ENCODE results near the gene SLC9B1.
"Not testable (repeated sequence)": the region's sequence is repeated elsewhere in the genome, so short reads cannot be mapped to it uniquely, and the experiment has no call there.

The SLC9B1 gene

DNA sequence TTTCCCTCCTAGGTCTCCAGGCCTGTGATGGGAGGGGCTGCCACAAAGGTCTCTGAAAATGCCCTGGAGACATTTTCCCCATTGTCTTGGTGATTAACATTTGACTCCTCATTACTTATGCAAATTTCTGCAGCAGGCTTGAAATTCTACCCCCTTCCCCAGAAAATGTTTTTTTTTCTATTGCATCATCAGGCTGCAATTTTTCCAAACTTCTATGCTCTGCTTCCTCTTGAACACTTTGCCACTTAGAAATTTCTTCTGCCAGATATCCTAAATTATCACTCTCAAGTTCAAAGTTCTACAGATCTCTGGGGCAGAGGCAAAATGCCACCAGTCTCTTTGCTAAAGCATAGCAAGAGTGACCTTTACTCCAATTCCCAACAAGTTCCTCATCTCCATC is 25.5 kb downstream of the SLC9B1 start:
- H3K27ac ChIP-seq (ENCODE audit: extremely low read depth, low read depth, low read length); CTCF ChIA-PET; H3K9me3 ChIP-seq (ENCODE audit: control insufficient read depth, insufficient read depth, low read depth, low read length); H3K36me3 ChIP-seq (ENCODE audit: control insufficient read depth in 2 of 2, insufficient read depth in 1 of 2, low read length in 2 of 2); H3K4me3 ChIP-seq (ENCODE audit: low read depth, low read length); POLR2A ChIA-PET; H3K4me1 ChIP-seq (ENCODE audit: control insufficient read depth, insufficient read depth, low read length): not testable (repeated sequence)
- peak; percentile 70 for TF ChIP-seq ZNF585B (tag by site-specific recombination; IDR thresholded peaks at IDR 0.05)

GRCh38 chr4:102988429-102989020 is 31.0 kb downstream of the SLC9B1 start:
- ChIA-PET CTCF (no interaction called here), POLR2A (no interaction called here)
- H3K4me1 ChIP-seq (ENCODE audit: control insufficient read depth, insufficient read depth, low read length): no peaks in the 10 kb centered on the region
- no peak overlapping the region for H3K27ac ChIP-seq (ENCODE audit: extremely low read depth, low read depth, low read length)
- H3K4me3 ChIP-seq (ENCODE audit: low read depth, low read length): no peak overlapping the region
- H3K9me3 ChIP-seq (ENCODE audit: control insufficient read depth, insufficient read depth, low read depth, low read length): no peaks in the 10 kb centered on the region
- no peak for TF ChIP-seq ZNF248 (tag by site-specific recombination; IDR thresholded peaks at IDR 0.05)
- TF ChIP-seq ZBTB44 (tag by site-specific recombination; IDR thresholded peaks at IDR 0.05): no peak
- no peak for TF ChIP-seq HOXA7 (CRISPR knock-in tag; IDR thresholded peaks at IDR 0.05; ENCODE audit: borderline replicate concordance)
- no peak for TF ChIP-seq ZEB2 (tag by site-specific recombination; IDR thresholded peaks at IDR 0.05)
- no peak for TF ChIP-seq PRDM1 (tag by site-specific recombination; IDR thresholded peaks at IDR 0.05)
- no peak for TF ChIP-seq ZBTB8A (tag by site-specific recombination; IDR thresholded peaks at IDR 0.05)
- TF ChIP-seq ZNF629 (tag by site-specific recombination; IDR thresholded peaks at IDR 0.05): no peak
- no peak for TF ChIP-seq ZNF280C (tag by site-specific recombination; IDR thresholded peaks at IDR 0.05)
- TF ChIP-seq ZNF610 (tag by site-specific recombination; IDR thresholded peaks at IDR 0.05; ENCODE audit: borderline replicate concordance): no peak
- no peaks in the 10 kb centered on the region for H3K36me3 ChIP-seq (ENCODE audit: control insufficient read depth in 2 of 2, insufficient read depth in 1 of 2, low read length in 2 of 2)

DNA sequence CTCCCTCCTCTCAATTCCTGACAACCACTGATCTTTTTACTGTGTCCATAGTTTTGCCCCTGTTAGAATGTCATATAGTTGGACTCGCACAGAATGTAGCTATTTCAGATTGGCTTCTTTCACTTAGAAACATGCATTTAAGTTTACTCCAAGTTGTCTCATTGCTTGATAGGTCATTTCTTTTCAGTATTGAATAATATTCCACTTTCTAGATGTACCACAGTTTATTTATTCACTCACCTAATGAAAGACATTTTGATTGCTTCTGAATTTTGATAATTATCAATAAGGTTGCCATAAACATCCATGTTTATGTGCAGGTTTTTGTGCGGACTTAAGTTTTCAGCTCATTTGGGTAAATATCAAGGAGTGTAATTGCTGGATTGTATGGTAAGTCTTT is 38.5 kb downstream of the SLC9B1 start:
- H3K9me3 ChIP-seq (ENCODE audit: control insufficient read depth, insufficient read depth, low read depth, low read length): no peaks in the 10 kb centered on the region
- H3K4me1 ChIP-seq (ENCODE audit: control insufficient read depth, insufficient read depth, low read length): no peaks in the 10 kb centered on the region
- ChIA-PET CTCF (no interaction called here), POLR2A (no interaction called here)
- H3K36me3 ChIP-seq (ENCODE audit: control insufficient read depth in 2 of 2, insufficient read depth in 1 of 2, low read length in 2 of 2): no peaks in the 10 kb centered on the region
- no peak overlapping the region for H3K4me3 ChIP-seq (ENCODE audit: low read depth, low read length)
- no peak overlapping the region for H3K27ac ChIP-seq (ENCODE audit: extremely low read depth, low read depth, low read length)
- no peak for TF ChIP-seq ZNF394 (tag by site-specific recombination; IDR thresholded peaks at IDR 0.05; ENCODE audit: borderline replicate concordance)
- no peak for TF ChIP-seq ZNF248 (tag by site-specific recombination; IDR thresholded peaks at IDR 0.05)
- no peak for TF ChIP-seq ZNF184 (tag by site-specific recombination; IDR thresholded peaks at IDR 0.05)
- no peak for TF ChIP-seq BCL11A (tag by site-specific recombination; IDR thresholded peaks at IDR 0.05; ENCODE audit: low read depth)
- no peak for TF ChIP-seq ZNF660 (tag by site-specific recombination; IDR thresholded peaks at IDR 0.05)
- TF ChIP-seq GLIS1 (tag by site-specific recombination; IDR thresholded peaks at IDR 0.05): no peak
- TF ChIP-seq, protein P1, sequence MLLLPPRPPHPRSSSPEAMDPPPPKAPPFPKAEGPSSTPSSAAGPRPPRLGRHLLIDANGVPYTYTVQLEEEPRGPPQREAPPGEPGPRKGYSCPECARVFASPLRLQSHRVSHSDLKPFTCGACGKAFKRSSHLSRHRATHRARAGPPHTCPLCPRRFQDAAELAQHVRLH (tag by site-specific recombination; IDR thresholded peaks at IDR 0.05): no peak
- no peak for TF ChIP-seq ZNF140 (tag by site-specific recombination; IDR thresholded peaks at IDR 0.05)
- no peak for TF ChIP-seq ZNF146 (tag by site-specific recombination; IDR thresholded peaks at IDR 0.05)
- no peak for TF ChIP-seq KLF7 (tag by site-specific recombination; IDR thresholded peaks at IDR 0.05; ENCODE audit: borderline replicate concordance)
- TF ChIP-seq, protein P2, sequence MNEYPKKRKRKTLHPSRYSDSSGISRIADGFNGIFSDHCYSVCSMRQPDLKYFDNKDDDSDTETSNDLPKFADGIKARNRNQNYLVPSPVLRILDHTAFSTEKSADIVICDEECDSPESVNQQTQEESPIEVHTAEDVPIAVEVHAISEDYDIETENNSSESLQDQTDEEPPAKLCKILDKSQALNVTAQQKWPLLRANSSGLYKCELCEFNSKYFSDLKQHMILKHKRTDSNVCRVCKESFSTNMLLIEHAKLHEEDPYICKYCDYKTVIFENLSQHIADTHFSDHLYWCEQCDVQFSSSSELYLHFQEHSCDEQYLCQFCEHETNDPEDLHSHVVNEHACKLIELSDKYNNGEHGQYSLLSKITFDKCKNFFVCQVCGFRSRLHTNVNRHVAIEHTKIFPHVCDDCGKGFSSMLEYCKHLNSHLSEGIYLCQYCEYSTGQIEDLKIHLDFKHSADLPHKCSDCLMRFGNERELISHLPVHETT (tag by site-specific recombination; IDR thresholded peaks at IDR 0.05): no peak
- no peak for TF ChIP-seq TCF7L2 (IDR thresholded peaks at IDR 0.05; ENCODE audit: borderline replicate concordance, low read depth, low read length)
- TF ChIP-seq ZNF366 (tag by site-specific recombination; conservative IDR thresholded peaks at IDR 0.05): no peak
- TF ChIP-seq, protein P3, sequence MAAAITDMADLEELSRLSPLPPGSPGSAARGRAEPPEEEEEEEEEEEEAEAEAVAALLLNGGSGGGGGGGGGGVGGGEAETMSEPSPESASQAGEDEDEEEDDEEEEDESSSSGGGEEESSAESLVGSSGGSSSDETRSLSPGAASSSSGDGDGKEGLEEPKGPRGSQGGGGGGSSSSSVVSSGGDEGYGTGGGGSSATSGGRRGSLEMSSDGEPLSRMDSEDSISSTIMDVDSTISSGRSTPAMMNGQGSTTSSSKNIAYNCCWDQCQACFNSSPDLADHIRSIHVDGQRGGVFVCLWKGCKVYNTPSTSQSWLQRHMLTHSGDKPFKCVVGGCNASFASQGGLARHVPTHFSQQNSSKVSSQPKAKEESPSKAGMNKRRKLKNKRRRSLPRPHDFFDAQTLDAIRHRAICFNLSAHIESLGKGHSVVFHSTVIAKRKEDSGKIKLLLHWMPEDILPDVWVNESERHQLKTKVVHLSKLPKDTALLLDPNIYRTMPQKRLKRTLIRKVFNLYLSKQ (tag by site-specific recombination; IDR thresholded peaks at IDR 0.05; ENCODE audit: borderline replicate concordance): no peak
- TF ChIP-seq, protein P4, sequence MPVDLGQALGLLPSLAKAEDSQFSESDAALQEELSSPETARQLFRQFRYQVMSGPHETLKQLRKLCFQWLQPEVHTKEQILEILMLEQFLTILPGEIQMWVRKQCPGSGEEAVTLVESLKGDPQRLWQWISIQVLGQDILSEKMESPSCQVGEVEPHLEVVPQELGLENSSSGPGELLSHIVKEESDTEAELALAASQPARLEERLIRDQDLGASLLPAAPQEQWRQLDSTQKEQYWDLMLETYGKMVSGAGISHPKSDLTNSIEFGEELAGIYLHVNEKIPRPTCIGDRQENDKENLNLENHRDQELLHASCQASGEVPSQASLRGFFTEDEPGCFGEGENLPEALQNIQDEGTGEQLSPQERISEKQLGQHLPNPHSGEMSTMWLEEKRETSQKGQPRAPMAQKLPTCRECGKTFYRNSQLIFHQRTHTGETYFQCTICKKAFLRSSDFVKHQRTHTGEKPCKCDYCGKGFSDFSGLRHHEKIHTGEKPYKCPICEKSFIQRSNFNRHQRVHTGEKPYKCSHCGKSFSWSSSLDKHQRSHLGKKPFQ (tag by site-specific recombination; IDR thresholded peaks at IDR 0.05): no peak

Data from HEK293 (cell line).